ENCODE measurements around the gene GRIK2.
"Not testable (repeated sequence)": the region's sequence is repeated elsewhere in the genome, so short reads cannot be mapped to it uniquely, and the experiment has no call there.

The GRIK2 gene

GRCh38 chr6:101393251-101393828 is at the start of gene GRIK2:
GRIK2 (plus strand) TSS chr6:101393708.
- Mint-ChIP-seq H3K4me1 (ENCODE audit: low read depth) (no peaks in the 10 kb centered on the region), H3K36me3 (peaks cover under 1% of the 10 kb centered on the region), H3K4me3 (no peak within 1 kb of the TSS), H3K27me3 (peaks cover 31% of the 10 kb centered on the region), H3K9me3 (ENCODE audit: low read depth) (no peaks in the 10 kb centered on the region), H3K27ac (no peak within 1 kb of the TSS)

GRCh38 chr6:101344885-101345284 is 48.6 kb upstream of the GRIK2 start:
- no peak overlapping the region for H3K4me3 Mint-ChIP-seq
- H3K27ac Mint-ChIP-seq: no peak overlapping the region
- H3K27me3 Mint-ChIP-seq: peaks cover 2% of the 10 kb centered on the region
- no peaks in the 10 kb centered on the region for H3K4me1 Mint-ChIP-seq (ENCODE audit: low read depth)
- no peaks in the 10 kb centered on the region for H3K9me3 Mint-ChIP-seq (ENCODE audit: low read depth)
- no peaks in the 10 kb centered on the region for H3K36me3 Mint-ChIP-seq

DNA sequence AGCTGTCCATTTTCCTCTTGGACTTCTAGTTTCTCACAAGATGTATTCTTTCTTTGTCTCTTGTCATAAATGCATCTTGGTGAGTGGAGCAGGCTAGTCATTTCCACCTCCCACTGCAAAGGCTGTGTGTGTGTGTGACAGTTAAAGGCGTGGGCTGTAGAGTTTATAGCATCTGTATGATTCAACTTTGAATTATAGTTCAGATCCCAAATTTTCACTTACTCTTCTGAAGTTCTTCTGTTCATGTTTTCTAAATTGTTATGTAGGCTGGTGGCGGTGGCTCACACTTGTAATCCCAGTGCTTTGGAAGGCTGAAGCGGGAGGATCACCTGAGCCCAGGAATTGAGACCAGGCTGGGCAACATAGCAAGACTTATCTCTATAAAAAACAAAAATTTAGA is 44.7 kb upstream of the GRIK2 start:
- Mint-ChIP-seq H3K4me1 (ENCODE audit: low read depth) (no peaks in the 10 kb centered on the region), H3K36me3 (no peaks in the 10 kb centered on the region), H3K27me3 (peaks cover 2% of the 10 kb centered on the region), H3K4me3 (no peak overlapping the region), H3K27ac (no peak overlapping the region), H3K9me3 (ENCODE audit: low read depth) (no peaks in the 10 kb centered on the region)

DNA sequence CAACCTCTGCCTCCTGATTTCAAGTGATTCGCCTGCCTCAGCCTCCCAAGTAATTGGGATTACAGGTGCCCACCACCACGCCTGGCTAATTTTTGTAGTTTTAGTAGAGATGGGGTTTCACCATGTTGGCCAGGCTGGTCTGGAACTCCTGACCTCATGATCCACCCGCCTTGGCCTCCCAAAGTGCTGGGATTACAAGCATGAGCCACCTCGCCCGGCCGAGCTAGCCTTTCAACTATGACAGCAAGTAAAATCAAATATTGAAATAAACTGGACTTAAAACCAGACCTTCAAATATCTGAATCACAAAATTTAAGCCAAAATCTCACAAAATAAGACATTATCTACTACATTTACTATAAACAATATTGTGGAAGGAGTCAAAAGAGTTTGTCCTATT is 42.9 kb upstream of the GRIK2 start:
- H3K4me1 Mint-ChIP-seq (ENCODE audit: low read depth); H3K9me3 Mint-ChIP-seq (ENCODE audit: low read depth); H3K27ac Mint-ChIP-seq; H3K36me3 Mint-ChIP-seq; H3K4me3 Mint-ChIP-seq; H3K27me3 Mint-ChIP-seq: not testable (repeated sequence)

DNA sequence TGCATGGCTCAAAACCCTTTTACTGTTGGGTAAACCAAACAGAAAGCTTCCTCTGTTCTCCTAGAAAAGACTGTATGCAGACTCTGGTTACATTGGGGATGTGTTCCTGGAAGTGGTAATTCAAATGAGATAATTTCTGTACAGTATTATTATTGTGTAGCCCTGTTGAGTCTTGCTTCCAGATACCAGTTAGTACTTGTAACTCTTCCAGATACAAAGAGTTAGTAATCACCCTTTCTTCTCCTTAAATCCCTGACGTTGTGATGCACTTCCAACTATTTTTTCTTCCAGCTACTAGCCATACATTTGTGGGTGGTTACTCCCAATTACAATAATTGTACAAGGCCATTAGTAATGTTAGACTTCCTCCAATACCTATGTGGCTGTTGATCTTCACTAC is 42.3 kb upstream of the GRIK2 start:
- H3K4me3 Mint-ChIP-seq: no peak overlapping the region
- no peaks in the 10 kb centered on the region for H3K36me3 Mint-ChIP-seq
- H3K4me1 Mint-ChIP-seq (ENCODE audit: low read depth): no peaks in the 10 kb centered on the region
- H3K9me3 Mint-ChIP-seq (ENCODE audit: low read depth): no peaks in the 10 kb centered on the region
- H3K27ac Mint-ChIP-seq: no peak overlapping the region
- H3K27me3 Mint-ChIP-seq: no peaks in the 10 kb centered on the region

- Mint-ChIP-seq H3K27ac (no peak overlapping the region), H3K9me3 (ENCODE audit: low read depth) (no peaks in the 10 kb centered on the region), H3K4me3 (no peak overlapping the region), H3K36me3 (no peaks in the 10 kb centered on the region), H3K27me3 (no peaks in the 10 kb centered on the region), H3K4me1 (ENCODE audit: low read depth) (no peaks in the 10 kb centered on the region)
Measured at GRCh38 chr6:101352316-101352715, 41.2 kb upstream of the GRIK2 start.

- Mint-ChIP-seq H3K4me3 (no peak overlapping the region), H3K4me1 (ENCODE audit: low read depth) (no peaks in the 10 kb centered on the region), H3K9me3 (ENCODE audit: low read depth) (no peaks in the 10 kb centered on the region), H3K27me3 (no peaks in the 10 kb centered on the region), H3K36me3 (no peaks in the 10 kb centered on the region), H3K27ac (no peak overlapping the region)
Measured at GRCh38 chr6:101365181-101365580, 28.3 kb upstream of the GRIK2 start.

DNA sequence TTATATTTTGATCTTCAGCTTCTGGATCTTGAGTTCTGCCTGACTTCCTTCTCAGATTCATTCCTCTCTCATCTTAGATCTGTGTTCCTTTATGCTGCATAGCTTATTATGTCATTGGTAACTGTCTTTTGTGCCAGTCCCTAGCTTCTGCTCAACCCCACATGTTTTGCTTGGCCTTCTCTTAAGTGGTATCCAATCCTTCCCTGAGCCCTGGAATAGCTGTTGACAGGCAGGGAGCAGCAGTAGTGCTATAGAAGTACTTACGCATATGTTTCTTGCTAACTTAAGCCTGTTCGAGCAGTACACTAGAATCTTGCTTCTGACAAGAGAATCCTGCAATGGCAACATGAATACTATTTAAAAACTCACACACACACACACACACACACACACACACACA is 13.6 kb upstream of the GRIK2 start:
- Mint-ChIP-seq H3K4me1 (ENCODE audit: low read depth) (no peaks in the 10 kb centered on the region), H3K27ac (no peak overlapping the region), H3K27me3 (no peaks in the 10 kb centered on the region), H3K9me3 (ENCODE audit: low read depth) (peaks cover 11% of the 10 kb centered on the region), H3K36me3 (no peaks in the 10 kb centered on the region), H3K4me3 (no peak overlapping the region)

- H3K36me3 Mint-ChIP-seq: no peaks in the 10 kb centered on the region
- peaks cover 11% of the 10 kb centered on the region for H3K9me3 Mint-ChIP-seq (ENCODE audit: low read depth)
- no peaks in the 10 kb centered on the region for H3K4me1 Mint-ChIP-seq (ENCODE audit: low read depth)
- H3K4me3 Mint-ChIP-seq: no peak overlapping the region
- no peak overlapping the region for H3K27ac Mint-ChIP-seq
- H3K27me3 Mint-ChIP-seq: no peaks in the 10 kb centered on the region
Measured at GRCh38 chr6:101380897-101381630, 12.4 kb upstream of the GRIK2 start.

- H3K27ac Mint-ChIP-seq; H3K36me3 Mint-ChIP-seq; H3K4me1 Mint-ChIP-seq (ENCODE audit: low read depth); H3K4me3 Mint-ChIP-seq; H3K27me3 Mint-ChIP-seq: not testable (repeated sequence)
- peaks cover 15% of the 10 kb centered on the region for H3K9me3 Mint-ChIP-seq (ENCODE audit: low read depth)
Measured at GRCh38 chr6:101383747-101384146, 9.8 kb upstream of the GRIK2 start.

- Mint-ChIP-seq H3K4me3 (no peak overlapping the region), H3K4me1 (ENCODE audit: low read depth) (no peaks in the 10 kb centered on the region), H3K9me3 (ENCODE audit: low read depth) (peaks cover 7% of the 10 kb centered on the region), H3K27me3 (peaks cover 12% of the 10 kb centered on the region), H3K36me3 (no peaks in the 10 kb centered on the region), H3K27ac (no peak overlapping the region)
Measured at GRCh38 chr6:101386982-101387381, 6.5 kb upstream of the GRIK2 start.

DNA sequence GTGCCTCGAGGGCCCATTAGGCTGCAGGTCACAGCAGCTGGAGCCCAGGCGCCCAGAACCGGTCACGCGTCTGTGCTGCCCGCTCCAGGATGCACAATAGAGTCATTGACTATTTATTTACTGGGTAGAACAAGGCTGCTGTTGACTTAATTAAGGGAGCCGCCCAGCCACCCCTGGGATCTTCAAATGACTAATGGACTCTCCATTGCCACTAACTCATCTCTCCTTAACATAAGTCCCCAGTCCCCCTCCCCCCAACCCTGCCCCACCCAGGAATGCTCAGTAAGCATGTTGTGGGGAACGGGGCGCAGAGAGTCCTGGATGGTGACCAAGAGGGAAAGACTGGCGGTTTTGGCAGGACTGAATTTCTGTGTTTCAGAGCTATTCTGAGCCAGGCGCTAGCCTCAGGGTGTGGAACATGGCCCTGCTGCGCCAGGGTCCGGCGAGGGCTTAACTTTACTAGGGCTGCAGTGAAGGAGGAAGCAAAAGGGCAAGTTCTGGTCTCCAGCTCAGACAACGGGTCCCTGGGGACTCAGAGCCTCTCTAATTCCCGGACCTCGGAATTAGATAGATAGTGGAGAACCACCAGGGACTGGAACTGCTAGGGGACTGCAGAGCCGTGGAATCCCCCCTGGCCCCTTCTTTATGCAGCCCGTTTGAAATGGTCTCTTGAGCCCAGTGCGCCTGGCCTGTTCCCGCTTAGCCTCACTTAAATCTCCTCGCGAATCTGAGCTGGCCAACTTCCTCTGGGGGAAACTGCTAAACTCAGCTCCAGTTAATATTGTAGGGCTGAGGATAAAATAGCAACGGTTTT is 1.5 kb upstream of the GRIK2 start:
- Mint-ChIP-seq H3K9me3 (ENCODE audit: low read depth) (peaks cover 4% of the 10 kb centered on the region), H3K27ac (no peak overlapping the region), H3K36me3 (no peaks in the 10 kb centered on the region), H3K4me1 (ENCODE audit: low read depth) (no peaks in the 10 kb centered on the region), H3K27me3 (peaks cover 28% of the 10 kb centered on the region), H3K4me3 (no peak overlapping the region)

DNA sequence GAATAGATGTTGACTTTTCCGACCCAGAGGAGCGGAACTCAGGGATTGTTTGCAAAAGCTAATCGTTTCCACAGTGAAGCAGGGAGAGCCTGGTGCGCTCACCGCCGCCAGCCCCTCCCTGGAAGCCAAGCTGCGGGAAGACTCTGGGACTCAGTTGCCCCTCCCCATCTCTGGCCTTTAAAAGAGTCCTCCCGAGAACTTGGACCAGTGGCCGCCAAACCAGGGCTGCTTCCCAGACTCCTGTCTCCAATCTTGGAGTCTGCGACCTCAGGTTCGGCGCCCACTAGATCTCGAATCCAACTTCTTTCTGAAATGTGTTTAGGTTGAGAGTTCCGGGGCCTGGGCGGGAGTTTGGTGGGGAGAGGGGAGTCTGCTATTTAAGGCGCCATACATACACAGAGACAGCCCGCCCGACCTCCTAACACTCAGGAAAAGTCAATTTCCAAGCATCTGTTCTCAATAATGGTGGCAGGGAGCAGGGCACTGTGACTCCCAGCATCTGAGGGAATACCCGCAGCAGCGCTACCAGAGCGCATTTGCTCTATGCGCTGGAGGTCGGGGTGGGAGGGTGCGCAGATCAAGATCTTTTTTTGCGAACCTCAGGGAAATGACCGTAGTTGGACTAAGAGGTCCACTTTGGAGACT is 800 bp upstream of the GRIK2 start:
- H3K9me3 Mint-ChIP-seq (ENCODE audit: low read depth): peaks cover 3% of the 10 kb centered on the region
- H3K36me3 Mint-ChIP-seq: no peaks in the 10 kb centered on the region
- no peak overlapping the region for H3K27ac Mint-ChIP-seq
- H3K4me3 Mint-ChIP-seq: no peak overlapping the region
- peaks cover 30% of the 10 kb centered on the region for H3K27me3 Mint-ChIP-seq
- H3K4me1 Mint-ChIP-seq (ENCODE audit: low read depth): no peaks in the 10 kb centered on the region

- Mint-ChIP-seq H3K36me3 (peaks cover 3% of the 10 kb centered on the region), H3K27me3 (peaks cover 35% of the 10 kb centered on the region), H3K27ac (no peak overlapping the region), H3K9me3 (ENCODE audit: low read depth) (no peaks in the 10 kb centered on the region), H3K4me3 (no peak overlapping the region), H3K4me1 (ENCODE audit: low read depth) (no peaks in the 10 kb centered on the region)
Measured at GRCh38 chr6:101393829-101394251, 332 bp downstream of the GRIK2 start.

DNA sequence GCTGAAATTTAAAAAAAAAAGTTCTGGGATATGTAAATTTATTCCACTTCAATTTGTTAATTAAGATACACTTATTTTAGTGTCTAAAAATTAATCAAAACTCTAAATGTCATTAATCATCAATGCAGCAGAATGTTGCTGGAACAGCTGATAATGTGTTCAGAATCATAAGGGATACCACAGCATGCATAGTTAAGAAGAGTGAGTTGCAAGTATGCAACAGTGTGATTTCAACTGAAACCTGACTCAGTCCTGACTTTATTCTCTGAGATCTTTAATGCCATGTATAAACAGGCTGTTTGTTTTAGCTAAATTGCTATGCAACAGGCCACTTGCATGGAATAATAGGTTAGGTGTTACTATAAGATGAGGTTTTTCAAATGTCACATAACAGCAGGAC is 1.4 kb downstream of the GRIK2 start:
- no peak overlapping the region for H3K27ac Mint-ChIP-seq
- no peaks in the 10 kb centered on the region for H3K9me3 Mint-ChIP-seq (ENCODE audit: low read depth)
- H3K4me1 Mint-ChIP-seq (ENCODE audit: low read depth): no peaks in the 10 kb centered on the region
- no peak overlapping the region for H3K4me3 Mint-ChIP-seq
- peaks cover 41% of the 10 kb centered on the region for H3K27me3 Mint-ChIP-seq
- H3K36me3 Mint-ChIP-seq: peaks cover 5% of the 10 kb centered on the region

Measured in activated naive CD8-positive, alpha-beta T cell (primary cell).